Calu3 (cell line): ENCODE data around the gene HMCN1. TPM values are rescaled to one million over a fixed set of nuclear protein-coding genes. Genes with fewer than 3 reads are reported as not detected.

Experiments used
- BruUV-seq: library from RNA; stranded (reverse); fragments of 400-500 nt; replicated peaks from 2 replicates; lab custom pipeline; 2021; lab: Mats Ljungman, UMichigan
- CTCF ChIA-PET: fragments of 300-600 bp; sonication (Branson Sonifier 250); formaldehyde crosslinking; loops from one replicate; lab custom pipeline; 2022; ENCODE audit warnings: antibody characterized with exemption; lab: Charles Lee
- DNase-seq: peaks from one replicate; pipeline ENCODE4 v3.0.0; 2022
- H3K27ac Mint-ChIP-seq: one replicate; pipeline ENCODE4 v1.8.0; 2022; ENCODE audit warnings: mixed read lengths; ENCODE audit not compliant: unreplicated experiment
- H3K27me3 Mint-ChIP-seq: one replicate; pipeline ENCODE4 v1.8.0; 2022; ENCODE audit warnings: mixed read lengths; ENCODE audit not compliant: unreplicated experiment
- H3K36me3 Mint-ChIP-seq: one replicate; pipeline ENCODE4 v1.8.0; 2022; ENCODE audit warnings: mild to moderate bottlenecking, moderate library complexity, mixed read lengths; ENCODE audit not compliant: insufficient read depth, unreplicated experiment
- H3K4me1 Mint-ChIP-seq: one replicate; pipeline ENCODE4 v1.8.0; 2022; ENCODE audit warnings: mild to moderate bottlenecking, low read depth, mixed read lengths; ENCODE audit not compliant: unreplicated experiment
- H3K4me3 Mint-ChIP-seq: one replicate; pipeline ENCODE4 v1.8.0; 2022; ENCODE audit warnings: mild to moderate bottlenecking, low read depth, moderate library complexity, mixed read lengths; ENCODE audit not compliant: unreplicated experiment
- H3K9me3 Mint-ChIP-seq: one replicate; pipeline ENCODE4 v1.8.0; 2022; ENCODE audit warnings: low read depth, mixed read lengths; ENCODE audit not compliant: unreplicated experiment
- CTCF ChIP-seq: fragments of 200-600 bp; IDR thresholded peaks from one replicate; pipeline ENCODE4 v1.8.0; 2022; ENCODE audit warnings: antibody characterized with exemption; ENCODE audit not compliant: unreplicated experiment
- intact Hi-C: fragments of 100-400 bp; cut with micrococcal nuclease; formaldehyde crosslinking; loops from one replicate; pipeline ENCODE4 v1.10.0; 2022; ENCODE audit not compliant: unreplicated experiment
- total RNA-seq: library from RNA; stranded (reverse); gene quantifications from 2 replicates; pipeline ENCODE4 v1.2.3, GENCODE V29; 2022

Gene HMCN1
- total RNA-seq, 1 experiment from 2014 or later = 0.05 TPM

GRCh38 chr1:185916861-185917260, 182.7 kb downstream of the HMCN1 start:
- H3K36me3 Mint-ChIP-seq = no peaks in the 10 kb centered on the region
- H3K27me3 Mint-ChIP-seq = no peaks in the 10 kb centered on the region
- H3K27ac Mint-ChIP-seq = no peak overlapping the region
- no peak for TF ChIP-seq CTCF
- no peak for DNase-seq
- intact Hi-C loops = no loop called here
- H3K4me3 Mint-ChIP-seq = no peak overlapping the region
- CTCF ChIA-PET = no interaction called here
- no TSS peak for BruUV-seq
- no peaks in the 10 kb centered on the region for H3K4me1 Mint-ChIP-seq
- no peaks in the 10 kb centered on the region for H3K9me3 Mint-ChIP-seq

GRCh38 chr1:185917646-185918045, 183.5 kb downstream of the HMCN1 start:
- TF ChIP-seq CTCF = no peak
- Mint-ChIP-seq H3K27me3 (no peaks in the 10 kb centered on the region), H3K4me1 (no peaks in the 10 kb centered on the region), H3K4me3 (no peak overlapping the region), H3K9me3 (no peaks in the 10 kb centered on the region), H3K36me3 (no peaks in the 10 kb centered on the region), H3K27ac (no peak overlapping the region)
- no TSS peak for BruUV-seq
- CTCF ChIA-PET = no interaction called here
- DNase-seq = no peak
- intact Hi-C loops = no loop called here

GRCh38 chr1:185920602-185921001, 186.4 kb downstream of the HMCN1 start:
- TF ChIP-seq CTCF = no peak
- H3K4me1 Mint-ChIP-seq = no peaks in the 10 kb centered on the region
- intact Hi-C loops = no loop called here
- BruUV-seq = no TSS peak
- CTCF ChIA-PET = no interaction called here
- no peaks in the 10 kb centered on the region for H3K27me3 Mint-ChIP-seq
- no peaks in the 10 kb centered on the region for H3K36me3 Mint-ChIP-seq
- no peak overlapping the region for H3K4me3 Mint-ChIP-seq
- no peaks in the 10 kb centered on the region for H3K9me3 Mint-ChIP-seq
- DNase-seq = no peak
- no peak overlapping the region for H3K27ac Mint-ChIP-seq

- CTCF ChIA-PET = no interaction called here
- no TSS peak for BruUV-seq
Observed at GRCh38 chr1:185921636-185922035, 187.4 kb downstream of the HMCN1 start.

More at GRCh38 chr1:185921636-185922035, 187.4 kb downstream of the HMCN1 start:
- H3K9me3 Mint-ChIP-seq = no peaks in the 10 kb centered on the region
- H3K27me3 Mint-ChIP-seq = no peaks in the 10 kb centered on the region
- no peak overlapping the region for H3K27ac Mint-ChIP-seq
- TF ChIP-seq CTCF = no peak
- no peaks in the 10 kb centered on the region for H3K36me3 Mint-ChIP-seq
- no peaks in the 10 kb centered on the region for H3K4me1 Mint-ChIP-seq
- no peak for DNase-seq
- intact Hi-C loops = no loop called here
- H3K4me3 Mint-ChIP-seq = no peak overlapping the region
